H1 (cell line): ENCODE data around the gene TMEM129. TPM values are rescaled to one million over a fixed set of nuclear protein-coding genes. Genes with fewer than 3 reads are reported as not detected.

Source experiments
- CTCF ChIA-PET: fragments of 300-600 bp; sonication (Branson Sonifier 250); formaldehyde crosslinking; loops from one replicate; lab custom pipeline; 2021; ENCODE audit not compliant: partially characterized antibody; lab: Charles Lee
- POLR2A ChIA-PET: fragments of 300-600 bp; sonication (Branson Sonifier 250); formaldehyde crosslinking; loops from one replicate; lab custom pipeline; 2021; ENCODE audit warnings: inconsistent platforms; ENCODE audit not compliant: partially characterized antibody; lab: Charles Lee
- DNase-seq, 2 experiments: peaks; one replicate each; pipeline versions ENCODE4 v3.0.0 to v3.0.0-alpha.2; 2010 to 2022; ENCODE audit warnings: low spot score in 2 of 2, low read depth in 1 of 2, mixed read lengths in 1 of 2
- FAIRE-seq: peaks from 2 replicates; lab custom pipeline; 2011; peaks lifted over from hg19 to GRCh38; lab: Jason Lieb, UNC
- H2AFZ ChIP-seq: 2 replicates; pipeline ENCODE4 v1.8.1; 2012; ENCODE audit warnings: low read length, inconsistent platforms
- H2AK5ac ChIP-seq: 2 replicates; pipeline ENCODE4 v1.6.1; 2013; ENCODE audit warnings: low read depth, low read length
- H2BK120ac ChIP-seq: replicated peaks from 2 replicates; pipeline ENCODE3; 2013; ENCODE audit warnings: low read depth, low read length, inconsistent platforms
- H2BK12ac ChIP-seq: 2 replicates; pipeline ENCODE4 v1.6.1; 2013; ENCODE audit warnings: low read depth, low read length
- H2BK15ac ChIP-seq: 2 replicates; pipeline ENCODE4 v1.6.1; 2013; ENCODE audit warnings: low read length
- H2BK20ac ChIP-seq: 2 replicates; pipeline ENCODE4 v1.6.1; 2013; ENCODE audit warnings: low read length
- H2BK5ac ChIP-seq: 2 replicates; pipeline ENCODE4 v1.6.1; 2013; ENCODE audit warnings: low read depth, low read length
- H3K14ac ChIP-seq: 2 replicates; pipeline ENCODE4 v1.6.1; 2013; ENCODE audit warnings: inconsistent platforms; ENCODE audit not compliant: insufficient read length
- H3K18ac ChIP-seq: 2 replicates; pipeline ENCODE4 v1.6.1; 2013; ENCODE audit warnings: low read length; ENCODE audit errors: extremely low read depth
- H3K23ac ChIP-seq: 2 replicates; pipeline ENCODE4 v1.6.1; 2013; ENCODE audit warnings: inconsistent platforms; ENCODE audit not compliant: insufficient read length
- H3K23me2 ChIP-seq: 2 replicates; pipeline ENCODE4 v1.6.1; 2013; ENCODE audit warnings: low read depth, low read length
- H3K27ac ChIP-seq: 2 replicates; pipeline ENCODE4 v1.6.1; 2011; ENCODE audit warnings: low read depth, low read length, inconsistent platforms
- H3K27me3 ChIP-seq, 4 experiments: replicated peaks in 1 of 4; 1 replicate in 1 of 4; 2 replicates in 3 of 4; pipeline versions ENCODE4 v1.6.1 to v1.8.1; 2011 to 2013; ENCODE audit warnings: low read length in 3 of 4, mild to moderate bottlenecking in 3 of 4, inconsistent platforms in 2 of 4, mixed read lengths in 2 of 4, moderate library complexity in 1 of 4; ENCODE audit not compliant: control insufficient read depth in 3 of 4, insufficient read depth in 3 of 4; ENCODE audit errors: extremely low read depth in 1 of 4
- H3K36me3 ChIP-seq, 4 experiments: 2 replicates each; pipeline versions ENCODE4 v1.6.1 to v1.8.1; 2011 to 2013; ENCODE audit warnings: mild to moderate bottlenecking in 4 of 4, low read length in 3 of 4, moderate library complexity in 2 of 4, control low read depth in 1 of 4, inconsistent platforms in 1 of 4; ENCODE audit not compliant: insufficient read depth in 4 of 4, control insufficient read depth in 2 of 4
- H3K4ac ChIP-seq: replicated peaks from 2 replicates; pipeline ENCODE3; 2013; ENCODE audit warnings: low read length, low read depth, mixed read lengths, inconsistent platforms; ENCODE audit not compliant: insufficient read length
- H3K4me1 ChIP-seq, 4 experiments: replicated peaks in 1 of 4; 1 replicate in 1 of 4; 2 replicates in 3 of 4; pipeline versions ENCODE4 v1.6.1 to v1.8.1; 2011 to 2013; ENCODE audit warnings: low read length in 3 of 4, inconsistent platforms in 2 of 4, mixed read lengths in 1 of 4; ENCODE audit not compliant: insufficient read depth in 4 of 4, control insufficient read depth in 3 of 4
- H3K4me2 ChIP-seq, 2 experiments: 2 replicates each; pipeline versions ENCODE4 v1.6.1 to v1.8.1; 2011 to 2013; ENCODE audit warnings: low read depth in 2 of 2, low read length in 2 of 2, control low read depth in 1 of 2, inconsistent platforms in 1 of 2, mild to moderate bottlenecking in 1 of 2; ENCODE audit not compliant: insufficient read depth in 1 of 2
- H3K4me3 ChIP-seq, 4 experiments: fragments of 200-600, 300-600 bp in 1 of 4; sonication (generic), shearing (Covaris generic), sonication (Bioruptor Twin) in 1 of 4; 2 replicates each; pipeline versions ENCODE4 v1.5.1 to v1.8.1; 2011 to 2016; ENCODE audit warnings: low read length in 4 of 4, low read depth in 3 of 4, control low read depth in 2 of 4, inconsistent platforms in 2 of 4, mild to moderate bottlenecking in 2 of 4, mixed read lengths in 1 of 4, moderate library complexity in 1 of 4; ENCODE audit not compliant: insufficient read depth in 2 of 4; ENCODE audit errors: extremely low read depth in 1 of 4
- H3K56ac ChIP-seq: replicated peaks from 2 replicates; pipeline ENCODE3; 2013; ENCODE audit warnings: low read depth, mild to moderate bottlenecking, mixed read lengths, low read length, inconsistent platforms; ENCODE audit not compliant: insufficient read length
- H3K79me1 ChIP-seq: 2 replicates; pipeline ENCODE4 v1.6.1; 2013; ENCODE audit warnings: low read depth, low read length, control low read depth
- H3K79me2 ChIP-seq, 2 experiments: 2 replicates each; pipeline versions ENCODE4 v1.6.1 to v1.8.1; 2012 to 2013; ENCODE audit warnings: low read length in 2 of 2, mild to moderate bottlenecking in 2 of 2, inconsistent platforms in 1 of 2; ENCODE audit not compliant: insufficient read depth in 2 of 2, control insufficient read depth in 1 of 2
- H3K9ac ChIP-seq, 4 experiments: replicated peaks in 1 of 4; 1 replicate in 1 of 4; 2 replicates in 3 of 4; pipeline versions ENCODE4 v1.6.1 to v1.8.1; 2011 to 2013; ENCODE audit warnings: low read depth in 3 of 4, low read length in 3 of 4, control low read depth in 2 of 4, mild to moderate bottlenecking in 2 of 4, moderate library complexity in 2 of 4, inconsistent platforms in 1 of 4; ENCODE audit errors: extremely low read depth in 1 of 4
- H3K9me3 ChIP-seq, 2 experiments: 2 replicates each; pipeline versions ENCODE4 v1.6.1 to v1.8.1; 2012 to 2013; ENCODE audit warnings: mild to moderate bottlenecking in 2 of 2, moderate library complexity in 2 of 2, control low read depth in 1 of 2, inconsistent platforms in 1 of 2, low read depth in 1 of 2, low read length in 1 of 2, mixed read lengths in 1 of 2; ENCODE audit not compliant: insufficient read depth in 2 of 2
- H4K20me1 ChIP-seq, 2 experiments: replicated peaks in 1 of 2; 2 replicates each; pipeline versions ENCODE3 to v1.8.1; 2011 to 2013; ENCODE audit warnings: inconsistent platforms in 2 of 2, low read length in 2 of 2, mild to moderate bottlenecking in 1 of 2; ENCODE audit not compliant: insufficient read depth in 2 of 2, control insufficient read depth in 1 of 2
- H4K5ac ChIP-seq: 2 replicates; pipeline ENCODE4 v1.6.1; 2013; ENCODE audit warnings: low read length, low read depth, mixed read lengths, inconsistent platforms; ENCODE audit not compliant: insufficient read length
- H4K8ac ChIP-seq: 2 replicates; pipeline ENCODE4 v1.8.0; 2013; ENCODE audit warnings: mild to moderate bottlenecking, moderate library complexity, low read length, inconsistent platforms; ENCODE audit not compliant: insufficient read depth; ENCODE audit errors: extremely low read depth
- H4K91ac ChIP-seq: replicated peaks from 2 replicates; pipeline ENCODE3; 2013; ENCODE audit warnings: low read length, mixed read lengths, inconsistent platforms; ENCODE audit not compliant: insufficient read length
- BCL11A ChIP-seq, 2 experiments: IDR thresholded peaks; one replicate each; pipeline ENCODE4 v1.6.1; 2011; ENCODE audit warnings: low read depth in 2 of 2, low read length in 2 of 2, mild to moderate bottlenecking in 2 of 2
- CBX5 ChIP-seq: fragments of 300-800, 300-1000 bp; sonication (generic); IDR thresholded peaks from 2 replicates; pipeline ENCODE4 v1.7.1; 2016; ENCODE audit warnings: antibody characterized with exemption, low read length, low read depth
- CBX8 ChIP-seq: fragments of 300-800, 300-1000 bp; sonication (generic); IDR thresholded peaks from 2 replicates; pipeline ENCODE4 v1.7.1; 2016; ENCODE audit warnings: low read depth, low read length, borderline replicate concordance
- CHD2 ChIP-seq: IDR thresholded peaks from 2 replicates; pipeline ENCODE4 v1.6.1; 2012; ENCODE audit warnings: low read length, improper control_type of control experiment
- CREB1 ChIP-seq: IDR thresholded peaks from 2 replicates; pipeline ENCODE4 v1.6.1; 2012; ENCODE audit warnings: inconsistent platforms
- SUZ12 ChIP-seq: fragments of 200-600 bp; sonication (generic); IDR thresholded peaks from 2 replicates; pipeline ENCODE4 v1.6.1; 2012; ENCODE audit warnings: mild to moderate bottlenecking, inconsistent platforms, low read length, moderate library complexity, mixed read lengths
- YY1 ChIP-seq: IDR thresholded peaks from 2 replicates; pipeline ENCODE4 v1.6.1; 2011; ENCODE audit warnings: low read depth, mild to moderate bottlenecking, low read length
- WGBS, 2 experiments: shearing (Covaris generic) in 1 of 2; methylation state at CpG; one replicate each; pipeline versions ENCODE4 v1.1.6 to v1.1.7; 2013 to 2015; ENCODE audit warnings: low lambda C conversion rate in 2 of 2, mixed read lengths in 2 of 2, inconsistent platforms in 1 of 2, low coverage in 1 of 2, missing lambda C conversion rate in 1 of 2; ENCODE audit not compliant: insufficient replicate concordance in 2 of 2, insufficient coverage in 1 of 2, insufficient read length in 1 of 2; ENCODE audit errors: extremely low coverage in 1 of 2, missing lambda C conversion rate in 1 of 2; 5-methylcytosine and 5-hydroxymethylcytosine counted together
- polyA plus RNA-seq, 7 experiments: library from polyadenylated mRNA; depleted of rRNA in 3 of 7; stranded (reverse) in 5 of 7; unstranded in 2 of 7; fragments of >200 nt in 5 of 7; fragments of 200-250 nt in 2 of 7; gene quantifications; 1 replicate in 5 of 7; 2 replicates in 1 of 7; 4 replicates in 1 of 7; pipeline versions ENCODE4 v1.2.1 to v1.2.3, GENCODE V29; 2011 to 2013; ENCODE audit warnings: missing spikeins in 2 of 7, mixed read lengths in 2 of 7
- total RNA-seq: library from RNA; stranded (reverse); fragmentation: NEBNext Ultra II Directional; extraction: Animal tissue kit (Norgen Biotek cat#: 25700); gene quantifications from 2 replicates; pipeline ENCODE4 v1.2.1, GENCODE V29; 2021

The TMEM129 gene
- total and polyA plus RNA-seq, 2 of the 8 experiments (the other 6 are each of a cell fraction or from before 2014, with no cell fraction given): 31.5 to 58.7 TPM

- no peaks in the 10 kb centered on the region for H3K79me1 ChIP-seq
- H2BK12ac ChIP-seq: 0 out of 2 replicates have a peak overlapping the region, but pooled peaks have one; percentile 27
- ChIA-PET POLR2A (interaction anchor here (0.9 to 1.1 kb wide), 2 partner anchors 9 to 11 kb away, joined by 3 read pairs; no protein-coding TSS in a partner anchor), CTCF (interaction anchor here (52.9 to 71.2 kb wide), 2 partner anchors 7 to 31 kb away, joined by 2507 read pairs; partner anchors contain the start of gene FGFR3)
- H3K23ac ChIP-seq: no peak overlapping the region
- no peak overlapping the region for H2AK5ac ChIP-seq
- H2BK15ac ChIP-seq: no peak overlapping the region
- H2BK5ac ChIP-seq: no peak overlapping the region
- H3K4me3 ChIP-seq: no peak overlapping the region
- no peak for FAIRE-seq
- no peaks in the 10 kb centered on the region; a peak in 2 of 7 replicates for H3K27me3 ChIP-seq
- H4K8ac ChIP-seq: no peak overlapping the region
- no peak overlapping the region for H3K27ac ChIP-seq
- no peak overlapping the region for H3K56ac ChIP-seq
- TF ChIP-seq YY1 (no peak), CREB1 (no peak), CHD2 (no peak), CBX5 (no peak), SUZ12 (no peak), CBX8 (no peak), BCL11A (IDR thresholded peaks at IDR 0.05; ENCODE audit: low read depth in 2 of 2, low read length in 2 of 2) (no peak)
- H2BK20ac ChIP-seq: no peak overlapping the region
- H3K36me3 ChIP-seq: no peaks in the 10 kb centered on the region
- no peak overlapping the region for H4K91ac ChIP-seq
- no peak overlapping the region for H3K4me2 ChIP-seq
- H3K4me1 ChIP-seq: peaks cover 0 to 6% (median 2%) of the 10 kb centered on the region in 4 experiments; a peak in 4 of 7 replicates
- 91% methylated on average over 8 of the region's 17 CpGs; no CpG with 5 or more reads in 1 of the 2 experiments for WGBS, 2 experiments
- H3K4ac ChIP-seq: no peak overlapping the region
- no peak overlapping the region for H3K14ac ChIP-seq
- H3K9me3 ChIP-seq: no peaks in the 10 kb centered on the region
- no peaks in the 10 kb centered on the region for H3K79me2 ChIP-seq
- no peak overlapping the region for H4K5ac ChIP-seq
- H3K9ac ChIP-seq: no peak overlapping the region
- DNase-seq: no peak
- H2BK120ac ChIP-seq: no peak overlapping the region
- H3K18ac ChIP-seq: no peak overlapping the region
- no peaks in the 10 kb centered on the region for H4K20me1 ChIP-seq
- no peaks in the 10 kb centered on the region for H3K23me2 ChIP-seq
- H2AFZ ChIP-seq: no peak overlapping the region
Measured at GRCh38 chr4:1757836-1758235, 36.7 kb upstream of the TMEM129 start.
